Stimulated activated CD4-positive, alpha-beta T cell treated with anti-CD3 and anti-CD28 coated beads, Interleukin-1b, Interleukin-23, amount 100 ng/mL, for 1 hour (primary cell): ENCODE measurements around the gene CA11.

Experiments
- DNase-seq, 2 donors: peaks; one replicate each; pipeline ENCODE4 v3.0.0-alpha.2; 2020; ENCODE audit warnings: low read depth in 2 of 2

Gene CA11

DNA sequence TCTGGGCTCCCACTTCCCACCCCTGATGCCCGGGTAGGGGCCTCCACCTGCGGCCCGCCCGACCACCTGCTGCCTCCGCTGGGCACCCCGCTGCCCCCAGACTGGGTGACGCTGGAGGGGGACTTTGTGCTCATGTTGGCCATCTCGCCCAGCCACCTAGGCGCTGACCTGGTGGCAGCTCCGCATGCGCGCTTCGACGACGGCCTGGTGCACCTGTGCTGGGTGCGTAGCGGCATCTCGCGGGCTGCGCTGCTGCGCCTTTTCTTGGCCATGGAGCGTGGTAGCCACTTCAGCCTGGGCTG, 16.7 kb downstream of the CA11 start:
- no peak for DNase-seq

DNA sequence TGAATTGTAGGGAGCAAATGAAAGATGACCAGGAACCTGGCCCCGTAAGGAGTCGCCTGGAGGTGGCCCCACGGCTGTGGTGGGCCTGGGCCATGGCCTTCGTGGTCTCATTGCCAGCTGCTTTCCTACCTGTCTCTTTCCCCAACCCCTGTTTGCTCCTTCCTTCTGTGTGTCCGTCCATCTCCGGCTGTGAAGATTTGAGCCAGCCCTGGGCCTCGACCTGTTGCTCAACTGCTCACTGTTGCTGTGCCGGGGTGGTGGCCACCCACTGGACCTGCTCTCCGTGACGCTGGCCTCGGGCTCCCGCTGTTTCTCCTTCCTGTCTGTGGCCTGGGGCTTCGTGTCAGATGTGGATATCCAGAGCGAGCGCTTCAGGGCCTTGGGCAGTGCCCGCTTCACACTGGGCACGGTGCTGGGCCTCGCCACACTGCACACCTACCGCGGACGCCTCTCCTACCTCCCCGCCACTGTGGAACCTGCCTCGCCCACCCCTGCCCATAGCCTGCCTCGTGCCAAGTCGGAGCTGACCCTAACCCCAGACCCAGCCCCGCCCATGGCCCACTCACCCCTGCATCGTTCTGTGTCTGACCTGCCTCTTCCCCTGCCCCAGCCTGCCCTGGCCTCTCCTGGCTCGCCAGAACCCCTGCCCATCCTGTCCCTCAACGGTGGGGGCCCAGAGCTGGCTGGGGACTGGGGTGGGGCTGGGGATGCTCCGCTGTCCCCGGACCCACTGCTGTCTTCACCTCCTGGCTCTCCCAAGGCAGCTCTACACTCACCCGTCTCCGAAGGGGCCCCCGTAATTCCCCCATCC, 17.3 kb downstream of the CA11 start:
- DNase-seq, result no peak

DNA sequence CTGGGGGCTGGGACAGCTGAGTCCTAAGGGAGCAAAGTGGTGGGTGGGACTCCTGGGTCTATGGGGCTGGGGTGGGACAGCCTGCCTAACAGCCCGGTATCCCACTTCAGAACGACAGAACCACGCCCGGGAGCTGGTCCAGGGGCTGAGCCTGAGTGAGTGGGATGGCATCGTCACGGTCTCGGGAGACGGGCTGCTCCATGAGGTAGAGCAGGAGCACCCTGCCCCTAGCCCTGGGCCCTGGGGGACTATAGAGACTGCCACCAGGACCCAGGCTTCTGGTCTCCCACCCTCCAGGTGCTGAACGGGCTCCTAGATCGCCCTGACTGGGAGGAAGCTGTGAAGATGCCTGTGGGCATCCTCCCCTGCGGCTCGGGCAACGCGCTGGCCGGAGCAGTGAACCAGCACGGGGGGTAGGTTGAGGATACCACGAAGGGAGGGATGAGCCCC, 18.1 kb downstream of the CA11 start:
- no peak for DNase-seq

DNA sequence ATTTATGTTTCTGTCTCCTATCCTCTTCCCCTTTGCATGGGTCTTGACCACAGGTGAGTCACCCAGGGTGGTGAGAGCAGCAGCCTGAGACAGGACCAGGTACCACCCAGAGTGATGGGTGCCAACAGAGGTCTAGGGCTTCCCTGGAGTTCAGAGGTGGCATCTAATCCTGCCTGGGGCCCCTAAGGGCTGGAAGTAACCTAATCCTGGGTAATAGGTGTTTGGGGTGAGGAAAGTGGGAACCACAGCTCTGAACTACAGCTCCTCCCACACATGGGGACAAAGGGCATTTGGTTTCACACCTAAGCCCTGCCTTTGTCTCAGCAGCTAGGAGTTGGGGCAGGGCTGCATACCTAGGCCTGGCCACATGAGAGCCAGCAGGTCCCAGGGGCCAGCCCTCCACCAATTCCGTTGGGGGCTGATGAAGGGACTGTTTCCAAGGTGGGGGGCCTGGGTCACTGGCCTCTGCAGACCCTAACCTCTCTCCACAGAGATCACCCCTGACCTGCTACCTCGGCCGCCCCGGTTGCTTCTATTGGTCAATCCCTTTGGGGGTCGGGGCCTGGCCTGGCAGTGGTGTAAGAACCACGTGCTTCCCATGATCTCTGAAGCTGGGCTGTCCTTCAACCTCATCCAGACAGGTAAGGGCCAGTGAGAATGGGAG, 18.7 kb downstream of the CA11 start:
- no peak for DNase-seq

DNA sequence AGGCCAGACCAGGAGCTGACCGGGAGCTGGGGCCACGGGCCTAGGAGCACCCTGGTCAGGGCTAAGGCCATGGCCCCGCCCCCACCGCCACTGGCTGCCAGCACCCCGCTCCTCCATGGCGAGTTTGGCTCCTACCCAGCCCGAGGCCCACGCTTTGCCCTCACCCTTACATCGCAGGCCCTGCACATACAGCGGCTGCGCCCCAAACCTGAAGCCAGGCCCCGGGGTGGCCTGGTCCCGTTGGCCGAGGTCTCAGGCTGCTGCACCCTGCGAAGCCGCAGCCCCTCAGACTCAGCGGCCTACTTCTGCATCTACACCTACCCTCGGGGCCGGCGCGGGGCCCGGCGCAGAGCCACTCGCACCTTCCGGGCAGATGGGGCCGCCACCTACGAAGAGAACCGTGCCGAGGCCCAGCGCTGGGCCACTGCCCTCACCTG, 20.1 kb downstream of the CA11 start:
- no peak for DNase-seq

DNA sequence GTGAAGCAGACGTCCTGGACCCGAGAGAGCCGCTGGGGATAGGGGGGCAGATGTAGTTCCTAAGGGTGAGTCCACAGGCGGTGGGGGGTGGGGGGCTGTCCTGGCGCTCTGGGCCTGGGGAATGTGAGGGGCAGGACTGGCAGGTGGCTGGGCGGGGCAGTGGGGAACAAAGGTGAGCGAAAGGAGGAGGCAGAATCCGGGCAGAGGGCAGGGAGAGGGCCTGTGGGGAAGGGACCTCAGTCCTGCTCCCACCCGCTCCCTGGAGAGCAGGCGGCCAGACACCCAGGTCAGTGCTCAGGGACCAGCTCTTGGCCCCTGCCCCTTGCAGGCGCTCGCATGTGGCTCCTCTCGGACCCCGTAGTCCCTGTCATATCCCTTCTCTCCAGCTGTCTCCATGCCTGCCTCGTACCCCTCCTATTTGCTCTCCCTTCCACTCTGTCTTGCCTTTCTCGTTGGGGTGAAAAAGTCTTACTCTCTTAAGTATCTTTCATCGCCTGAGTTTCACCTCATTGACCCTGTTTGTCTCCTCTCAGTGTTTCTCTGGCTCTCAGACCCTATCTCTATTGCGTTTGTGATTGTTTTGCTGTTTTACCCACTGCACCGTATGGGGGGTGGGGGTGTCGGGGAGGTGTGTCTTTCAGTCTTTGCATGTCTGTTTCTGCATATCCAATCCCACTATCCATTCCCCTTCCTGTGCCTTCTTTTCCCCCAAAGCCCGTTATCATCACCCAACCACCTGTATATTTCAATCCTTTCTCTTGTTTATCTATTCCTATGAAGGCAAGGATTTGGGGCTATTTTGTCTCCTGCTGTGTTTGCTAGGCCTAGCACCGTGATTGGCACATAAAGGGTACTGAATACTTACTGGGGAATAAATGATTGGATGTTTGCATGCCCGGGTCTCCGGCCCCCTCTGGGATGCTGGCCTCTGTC, 20.9 kb downstream of the CA11 start:
- DNase-seq, result no peak

DNA sequence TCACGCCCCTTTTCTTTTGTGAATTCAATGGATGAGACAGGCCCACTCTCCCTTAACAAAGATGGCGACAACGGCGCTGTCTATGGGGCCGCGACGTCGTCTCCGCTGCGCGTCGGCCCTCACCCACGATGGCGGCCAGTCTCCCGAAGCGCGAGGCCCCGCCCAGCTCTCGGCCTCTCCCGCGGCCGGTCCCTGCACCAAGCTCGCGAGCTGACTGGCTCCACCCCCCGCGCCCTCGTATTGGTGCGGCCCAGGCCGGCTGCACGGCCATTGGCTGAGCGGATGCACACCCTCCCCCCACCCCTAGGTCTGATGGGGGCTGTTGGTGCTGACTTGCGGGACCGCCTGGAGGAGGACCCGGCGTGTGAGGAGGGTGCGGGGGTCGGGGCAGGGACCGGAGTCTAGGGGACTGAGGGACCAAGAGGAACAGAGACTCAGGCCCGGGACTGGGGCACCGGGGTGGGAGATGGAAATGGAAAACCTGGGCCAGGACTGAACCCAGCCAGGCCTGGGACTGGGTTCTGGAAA, 21.9 kb downstream of the CA11 start:
- peak; percentile 89 to 94 for DNase-seq

DNA sequence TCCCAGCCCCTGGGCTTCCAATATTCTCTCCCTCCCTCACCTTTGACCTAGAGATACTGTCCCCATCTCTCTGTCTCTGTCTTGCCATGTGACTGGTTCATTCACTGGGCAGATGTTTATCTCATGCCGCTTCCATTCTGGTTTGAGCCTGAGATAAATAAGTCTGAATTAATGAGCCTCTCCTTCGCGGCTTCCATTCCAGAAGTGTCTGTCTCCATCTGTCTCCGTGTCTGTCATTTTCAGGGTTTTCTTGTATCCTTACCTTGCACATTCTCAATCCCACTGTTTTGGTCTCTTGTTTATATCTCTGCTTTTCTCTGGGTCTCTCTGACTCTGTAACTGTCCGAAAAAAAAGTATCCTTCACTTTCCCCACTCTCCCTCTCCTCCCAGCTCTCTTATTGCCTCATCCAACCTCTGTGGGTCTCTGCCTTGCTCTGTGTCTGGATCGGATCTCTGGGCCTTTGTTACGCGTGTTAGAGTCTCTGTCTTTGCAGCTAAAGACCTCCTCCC, 22.4 kb downstream of the CA11 start:
- DNase-seq, result no peak

DNA sequence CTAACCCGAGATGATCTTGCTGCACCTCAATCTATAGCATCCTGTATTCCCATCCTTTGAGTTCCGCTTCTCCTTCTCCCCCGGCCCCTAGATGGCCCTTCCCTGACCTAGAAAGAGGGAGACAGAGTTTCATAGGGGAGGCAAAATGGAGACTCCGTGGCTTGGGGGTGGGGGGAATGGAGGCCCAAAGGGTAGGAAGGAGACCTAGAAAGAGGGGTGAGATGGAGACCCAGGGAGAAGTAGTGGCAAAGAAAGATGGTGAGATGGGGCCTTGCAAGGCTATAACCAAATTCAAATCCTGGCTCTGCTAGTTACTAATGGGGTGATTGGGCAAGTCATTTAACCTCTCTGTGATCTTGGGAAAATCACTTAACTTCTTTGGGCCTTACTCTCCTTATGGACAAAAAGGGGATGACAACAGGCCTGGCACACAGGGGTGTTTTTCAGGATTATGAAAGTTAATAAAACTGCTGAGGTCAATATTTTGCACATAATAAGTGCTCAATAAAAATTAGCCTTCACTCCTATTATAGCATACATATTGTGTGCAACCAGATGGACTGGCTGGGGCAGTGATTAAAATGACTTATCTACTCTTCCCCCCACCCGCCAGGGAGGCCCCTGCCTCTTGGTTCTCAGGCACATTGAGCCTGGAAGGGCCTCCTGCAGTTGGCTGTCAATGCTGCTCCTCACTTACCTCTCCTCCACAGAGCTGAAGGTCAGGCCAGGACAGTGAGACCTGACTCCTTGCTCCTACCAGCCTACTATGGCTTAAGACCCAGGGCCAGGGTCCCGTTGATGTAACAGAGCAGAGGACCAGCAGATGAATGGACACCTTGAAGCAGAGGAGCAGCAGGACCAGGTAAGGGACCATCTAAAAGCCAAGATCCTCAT, 26.0 kb downstream of the CA11 start:
- DNase-seq, result no peak

DNA sequence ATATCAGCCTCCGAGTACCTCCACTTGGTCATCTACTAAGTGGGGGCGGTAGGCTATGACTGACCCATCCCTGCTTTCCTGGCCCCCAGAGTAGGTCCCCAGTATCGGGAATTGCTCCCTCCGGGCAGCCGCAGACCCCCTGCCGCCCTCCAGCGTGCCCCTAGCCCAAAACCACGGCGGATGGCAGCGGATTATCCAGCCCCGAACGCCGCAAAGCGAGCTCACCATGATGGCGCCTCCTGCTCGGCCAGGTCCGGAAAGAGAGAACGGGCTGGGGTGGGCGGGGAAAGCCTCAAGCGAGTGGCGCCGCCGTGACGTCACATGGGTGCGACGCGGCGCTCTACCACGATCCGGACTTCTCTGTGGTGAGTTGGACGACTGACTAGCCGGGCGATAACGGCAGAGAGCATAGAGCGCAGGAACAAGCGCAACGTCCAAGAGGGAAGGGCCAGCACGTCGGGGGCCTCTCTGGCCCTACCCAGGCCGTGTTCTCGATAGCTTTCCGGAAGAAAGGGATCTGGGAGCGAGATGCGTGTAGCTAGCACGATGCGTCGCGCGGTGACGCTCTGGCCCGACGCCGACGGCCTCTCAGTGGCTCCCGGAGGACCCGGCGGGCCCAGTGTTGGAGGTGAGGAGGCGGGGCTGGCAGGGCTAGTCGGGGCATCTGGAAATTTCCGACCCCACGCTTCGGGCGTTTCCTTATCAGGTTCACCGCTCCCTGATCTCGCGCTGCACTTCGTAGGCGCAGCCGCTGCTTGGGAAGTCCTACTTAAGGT, 26.9 kb downstream of the CA11 start, which contains the start of the genes RPL18 and SPHK2:
Gene RPL18 (minus strand): TSS at position 263 of the 776 bp plus-strand sequence. CDS start 35 bp downstream, at position 228.
Gene SPHK2 (plus strand): TSS at position 591 of the 776 bp plus-strand sequence. CDS start 1,009 bp downstream, outside the sequence.
- peak; percentile 87 to 89 for DNase-seq

DNA sequence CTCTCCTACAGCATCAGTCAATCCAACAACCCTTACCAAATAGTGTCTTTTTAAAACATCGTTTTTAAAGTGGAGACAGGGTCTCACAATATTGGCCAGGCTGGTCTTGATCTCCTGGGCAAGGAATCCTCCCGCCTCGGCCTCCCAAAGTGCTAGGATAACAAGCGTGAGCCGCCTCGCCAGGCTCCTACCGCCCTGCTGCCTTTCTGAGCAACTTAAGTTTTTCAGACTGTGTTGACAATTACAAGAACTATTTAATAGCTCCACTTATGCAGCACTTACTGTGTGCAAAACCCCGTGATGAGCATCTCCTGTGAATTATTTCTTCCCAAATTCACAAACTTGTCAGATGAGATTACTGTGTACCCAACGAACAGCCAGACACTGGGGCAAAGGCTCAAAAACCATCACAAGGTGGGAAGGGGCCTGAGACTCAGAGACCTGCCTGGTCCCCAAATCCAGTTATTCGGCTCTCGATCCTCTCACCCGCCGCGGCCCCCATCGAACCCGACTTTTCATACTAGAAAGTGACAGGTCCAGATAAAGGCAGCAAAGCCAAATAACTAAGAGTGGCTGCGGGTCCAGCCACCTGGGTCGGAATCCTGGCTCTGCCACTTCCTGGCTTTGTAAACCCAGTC, 27.6 kb downstream of the CA11 start:
- no peak for DNase-seq

DNA sequence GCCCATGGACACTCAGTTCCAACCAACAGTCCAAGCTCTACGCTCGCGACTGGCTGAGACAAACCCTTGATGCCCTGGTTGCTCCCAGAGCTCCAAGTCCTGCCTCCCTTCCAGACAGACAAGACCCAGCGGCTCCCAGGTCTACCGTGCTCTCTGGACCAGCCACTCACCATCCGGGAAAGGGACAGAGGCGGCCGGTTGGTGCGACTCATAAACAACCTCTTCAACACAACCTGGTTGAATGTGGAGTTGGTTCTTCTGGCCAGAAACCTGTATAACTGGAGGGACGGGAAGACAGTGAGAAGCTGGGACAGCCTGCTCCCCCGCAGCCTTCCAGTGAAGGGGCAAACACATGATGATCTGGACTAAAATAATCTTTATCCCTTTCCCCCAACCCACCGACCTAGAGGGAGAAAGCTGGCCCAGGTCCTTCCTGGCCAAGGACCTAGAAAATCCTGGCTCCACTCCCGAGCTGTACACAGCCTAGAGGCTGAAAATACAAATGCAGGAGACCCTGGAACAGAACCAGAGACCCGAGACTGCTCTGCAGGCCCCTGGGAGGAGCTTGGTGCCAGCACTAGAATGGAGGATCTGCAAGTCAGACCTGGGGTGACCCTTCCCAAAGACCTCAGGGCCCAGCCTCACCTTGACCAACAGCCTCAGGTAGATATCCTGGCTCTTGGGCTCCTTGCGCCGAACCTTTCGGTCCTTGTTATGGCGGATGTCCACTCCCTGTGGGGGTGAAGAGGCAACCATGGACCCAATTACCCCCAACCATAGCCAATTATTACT, 28.6 kb downstream of the CA11 start:
- no peak for DNase-seq

DNA sequence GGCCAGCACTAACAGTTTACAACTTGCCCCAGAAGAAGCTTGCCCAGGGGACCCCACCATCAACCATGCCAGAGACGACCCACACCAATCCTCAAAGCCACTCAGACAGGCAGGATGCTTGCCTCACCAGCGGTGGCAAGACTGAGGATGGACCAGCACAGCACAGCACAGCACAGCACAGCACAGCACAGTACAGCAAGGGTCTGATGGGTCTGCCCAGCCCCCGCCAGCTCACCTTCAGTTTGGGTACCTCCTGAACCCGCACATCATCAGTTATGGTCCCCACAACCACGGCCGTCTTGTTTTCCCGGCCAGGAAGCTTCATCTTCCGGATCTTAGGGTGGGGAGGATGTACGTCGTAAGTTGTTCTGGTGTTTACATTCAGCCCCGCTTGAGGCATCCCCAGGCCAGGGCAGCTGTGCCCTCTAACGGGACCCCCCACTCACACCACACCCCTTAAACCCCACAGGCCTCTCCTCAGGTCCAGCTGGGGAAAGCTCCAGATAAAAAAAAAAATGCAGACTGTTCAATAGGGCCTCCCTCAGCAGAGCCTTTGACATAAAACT, 29.4 kb downstream of the CA11 start:
- DNase-seq, result no peak

DNA sequence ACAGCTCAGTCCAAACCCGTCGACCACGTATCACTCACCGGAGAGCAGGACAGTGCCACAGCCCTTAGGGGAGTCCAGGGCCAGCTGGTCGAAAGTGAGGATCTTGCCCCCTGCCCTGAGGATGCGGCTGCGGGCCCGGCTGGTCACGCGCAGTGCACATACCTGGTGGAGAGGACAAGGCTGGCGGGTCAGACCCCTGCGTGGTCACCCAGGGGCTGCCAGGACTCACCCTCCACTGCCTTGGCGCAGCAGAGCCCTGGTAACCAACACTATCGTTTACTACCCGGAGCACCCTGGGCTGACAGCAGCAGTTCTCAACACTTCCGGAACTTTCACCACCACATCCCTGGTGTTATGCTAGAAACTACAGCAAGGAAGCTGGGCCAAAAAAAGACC, 29.9 kb downstream of the CA11 start:
- DNase-seq, result no peak

DNA sequence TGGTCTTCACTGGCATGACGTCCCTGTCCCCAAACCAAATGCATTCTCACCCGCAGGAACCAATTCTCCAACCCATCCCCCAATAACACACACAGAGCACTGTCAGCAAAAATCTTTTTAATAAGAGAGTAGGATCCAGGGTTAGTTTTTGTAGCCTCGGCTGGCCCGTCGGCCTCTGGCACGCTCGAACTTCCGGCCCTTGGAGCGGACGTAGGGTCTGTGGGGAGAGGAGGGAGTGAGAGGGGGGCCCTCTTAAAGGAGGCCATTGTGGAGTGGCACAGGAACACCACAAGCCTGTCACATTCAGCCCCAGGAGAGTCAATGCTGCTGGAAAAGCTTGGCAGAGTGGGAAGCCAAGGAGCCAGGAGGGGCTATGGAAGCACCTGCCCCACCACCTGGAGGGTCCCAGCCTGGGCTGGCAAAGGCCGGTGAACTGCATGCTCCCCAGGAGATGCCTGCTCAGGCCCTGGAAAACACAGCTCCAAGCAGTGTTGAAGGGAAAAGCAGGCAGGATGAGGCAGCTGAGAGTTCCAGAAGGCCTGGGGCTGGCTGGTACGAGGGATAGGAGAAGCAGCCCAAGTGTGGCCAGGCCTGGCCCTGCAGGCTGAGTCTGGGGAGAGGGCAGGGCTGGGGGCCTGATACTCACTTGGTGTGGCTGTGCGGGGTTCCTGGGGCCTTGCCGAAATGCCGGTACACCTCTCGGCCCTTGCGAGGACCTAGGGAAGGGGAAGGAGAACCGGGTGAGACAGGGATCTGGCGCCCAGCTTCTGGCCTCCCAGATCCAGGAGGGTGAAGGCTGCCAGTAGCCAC, 30.6 kb downstream of the CA11 start:
- no peak for DNase-seq

DNA sequence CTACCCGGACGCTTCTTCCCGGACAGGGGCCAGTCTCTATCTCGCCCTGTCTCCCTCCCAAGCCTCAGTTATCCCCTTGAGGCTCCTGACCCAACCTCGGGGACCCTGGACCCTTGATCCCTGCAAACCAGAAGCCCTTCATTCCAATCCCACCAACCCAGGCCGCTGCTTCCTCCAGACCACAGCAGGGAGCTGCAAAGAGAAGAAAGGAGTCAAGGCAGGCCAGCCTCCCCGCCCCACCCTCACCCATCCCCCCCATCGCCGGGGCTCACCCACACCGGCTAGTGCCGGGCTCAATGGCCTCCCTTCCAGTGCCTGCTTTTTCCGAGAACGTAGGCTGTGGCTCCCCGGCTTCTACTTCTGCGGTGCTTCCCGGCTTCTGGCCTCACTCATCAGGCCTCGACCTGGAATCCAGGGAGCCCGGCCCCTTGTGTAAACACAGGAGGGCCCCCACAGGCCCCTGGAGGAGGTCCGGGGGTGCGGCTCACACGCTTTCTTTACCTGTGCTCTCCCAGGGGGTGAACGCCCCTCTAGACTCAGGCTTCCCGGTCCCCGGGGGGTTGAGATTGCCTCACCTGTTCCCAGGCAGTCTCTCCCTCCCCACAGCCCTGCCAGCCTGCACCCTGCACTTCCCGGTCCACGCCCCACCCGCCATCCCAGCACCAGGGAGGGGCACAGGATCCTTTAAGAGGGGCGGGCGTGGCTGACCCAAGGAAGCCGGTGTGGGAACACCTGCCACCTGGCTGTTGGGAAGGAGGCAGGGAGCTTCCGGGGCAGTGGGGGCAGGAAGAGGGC, 31.4 kb downstream of the CA11 start, which contains the start of gene FAM83E:
Gene FAM83E (minus strand): TSS at position 641 of the 795 bp plus-strand sequence. CDS start 1,704 bp downstream, outside the sequence.
- DNase-seq, result no peak
